PFSK-1 (cell line): ENCODE data around the gene EMC7.

ENCODE experiments used
- FOXP2 ChIP-seq: optimal IDR thresholded peaks from 2 replicates; pipeline ENCODE3; 2011; ENCODE audit warnings: borderline replicate concordance, control low read depth, inconsistent platforms; ENCODE audit not compliant: insufficient read depth; ENCODE audit errors: extremely low read length, extremely low read depth
- POLR2AphosphoS5 ChIP-seq: IDR thresholded peaks from 2 replicates; pipeline ENCODE4 v1.6.1; 2012; ENCODE audit warnings: low read depth, mild to moderate bottlenecking, control low read depth, low read length, moderate library complexity
- SIN3A ChIP-seq: IDR thresholded peaks from 2 replicates; pipeline ENCODE4 v1.6.1; 2012; ENCODE audit warnings: mild to moderate bottlenecking, low read length, moderate library complexity, borderline replicate concordance; ENCODE audit not compliant: insufficient read depth
- TAF1 ChIP-seq: IDR thresholded peaks from 2 replicates; pipeline ENCODE4 v1.6.1; 2012; ENCODE audit warnings: low read length, control low read depth, borderline replicate concordance; ENCODE audit not compliant: insufficient read depth

DNA sequence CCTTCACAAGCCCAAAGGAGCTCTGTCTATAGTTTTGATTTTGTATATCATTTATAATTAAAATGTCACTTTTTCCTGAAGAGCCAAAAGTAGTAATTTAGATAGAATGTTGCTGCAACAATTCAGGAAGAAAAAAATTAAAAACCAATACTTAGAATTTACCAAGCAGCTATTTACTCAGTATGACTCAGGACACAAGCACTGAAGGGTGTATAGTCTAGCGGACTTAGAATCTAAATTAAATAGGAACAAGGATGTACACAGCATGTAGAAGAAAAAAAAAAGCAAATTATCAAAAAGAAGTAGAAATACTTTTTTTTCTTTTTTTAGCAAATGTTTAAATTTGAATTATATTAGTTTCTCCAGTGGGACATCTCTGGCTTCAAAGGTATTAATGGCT, 31.8 kb upstream of the EMC7 start:
- no peak for TF ChIP-seq SIN3A
- no peak for TF ChIP-seq FOXP2
- no peak for TF ChIP-seq TAF1
- no peak for TF ChIP-seq POLR2AphosphoS5
